HEK293 (cell line): Measurements from ENCODE around the gene RBMS3.

Experiments used
- ZFP37 ChIP-seq: fragments of 450-650 bp; formaldehyde crosslinking; IDR thresholded peaks from 2 replicates; pipeline ENCODE4 v1.5.1; 2016; ENCODE audit warnings: missing biosample characterization, missing genetic modification characterization
- TF ChIP-seq, protein P1 (sequence below): sonication (generic); formaldehyde crosslinking; IDR thresholded peaks from 2 replicates; pipeline ENCODE4 v1.8.1; 2022; ENCODE audit warnings: mild to moderate bottlenecking, moderate library complexity, missing genetic modification reagents
- TF ChIP-seq, protein P2 (sequence below): fragments of 450-650 bp; formaldehyde crosslinking; IDR thresholded peaks from 2 replicates; pipeline ENCODE4 v1.5.1; 2016; ENCODE audit warnings: missing biosample characterization, missing genetic modification characterization

DNA sequence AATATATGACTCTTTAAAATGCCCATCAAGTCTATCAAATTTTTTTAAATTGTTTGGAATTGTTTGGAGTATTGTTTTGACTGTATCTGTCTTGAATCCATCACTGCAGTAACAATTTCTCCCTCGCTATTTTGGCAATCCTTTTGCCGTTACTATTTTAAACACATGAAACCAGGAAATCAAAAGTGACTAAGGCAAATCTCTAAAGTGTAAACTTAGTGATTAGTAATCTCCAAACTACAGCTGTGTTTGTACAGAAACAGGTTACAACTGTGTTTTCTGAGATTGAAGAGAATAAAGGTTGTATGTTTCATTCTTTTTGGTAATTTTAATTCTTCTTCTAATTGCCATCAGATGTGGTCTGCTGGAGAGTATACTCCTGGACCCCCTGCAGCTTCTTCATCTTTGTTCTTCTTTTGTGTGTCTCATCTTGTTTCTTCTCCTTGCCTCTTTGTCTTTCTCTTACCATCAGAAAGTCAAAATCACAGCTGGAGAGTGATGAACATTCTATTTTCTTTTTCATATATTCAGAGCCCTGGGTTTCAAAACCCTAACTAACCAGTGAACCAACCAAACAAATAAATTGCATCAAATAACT, 465.4 kb downstream of the RBMS3 start:
- TF ChIP-seq, protein P1, sequence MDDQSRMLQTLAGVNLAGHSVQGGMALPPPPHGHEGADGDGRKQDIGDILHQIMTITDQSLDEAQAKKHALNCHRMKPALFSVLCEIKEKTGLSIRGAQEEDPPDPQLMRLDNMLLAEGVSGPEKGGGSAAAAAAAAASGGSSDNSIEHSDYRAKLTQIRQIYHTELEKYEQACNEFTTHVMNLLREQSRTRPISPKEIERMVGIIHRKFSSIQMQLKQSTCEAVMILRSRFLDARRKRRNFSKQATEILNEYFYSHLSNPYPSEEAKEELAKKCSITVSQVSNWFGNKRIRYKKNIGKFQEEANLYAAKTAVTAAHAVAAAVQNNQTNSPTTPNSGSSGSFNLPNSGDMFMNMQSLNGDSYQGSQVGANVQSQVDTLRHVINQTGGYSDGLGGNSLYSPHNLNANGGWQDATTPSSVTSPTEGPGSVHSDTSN (CRISPR knock-in tag) = no peak
- TF ChIP-seq, protein P2, sequence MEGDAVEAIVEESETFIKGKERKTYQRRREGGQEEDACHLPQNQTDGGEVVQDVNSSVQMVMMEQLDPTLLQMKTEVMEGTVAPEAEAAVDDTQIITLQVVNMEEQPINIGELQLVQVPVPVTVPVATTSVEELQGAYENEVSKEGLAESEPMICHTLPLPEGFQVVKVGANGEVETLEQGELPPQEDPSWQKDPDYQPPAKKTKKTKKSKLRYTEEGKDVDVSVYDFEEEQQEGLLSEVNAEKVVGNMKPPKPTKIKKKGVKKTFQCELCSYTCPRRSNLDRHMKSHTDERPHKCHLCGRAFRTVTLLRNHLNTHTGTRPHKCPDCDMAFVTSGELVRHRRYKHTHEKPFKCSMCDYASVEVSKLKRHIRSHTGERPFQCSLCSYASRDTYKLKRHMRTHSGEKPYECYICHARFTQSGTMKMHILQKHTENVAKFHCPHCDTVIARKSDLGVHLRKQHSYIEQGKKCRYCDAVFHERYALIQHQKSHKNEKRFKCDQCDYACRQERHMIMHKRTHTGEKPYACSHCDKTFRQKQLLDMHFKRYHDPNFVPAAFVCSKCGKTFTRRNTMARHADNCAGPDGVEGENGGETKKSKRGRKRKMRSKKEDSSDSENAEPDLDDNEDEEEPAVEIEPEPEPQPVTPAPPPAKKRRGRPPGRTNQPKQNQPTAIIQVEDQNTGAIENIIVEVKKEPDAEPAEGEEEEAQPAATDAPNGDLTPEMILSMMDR (tag by site-specific recombination) = no peak
- TF ChIP-seq ZFP37 = no peak
